NCI-H146 treated with DMSO at 0.1 percent for 48 hours (cell line): ENCODE measurements around the gene ZDHHC4.
"Not testable (repeated sequence)": the region's sequence is repeated elsewhere in the genome, so short reads cannot be mapped to it uniquely, and the experiment has no call there.

Experiments used
- DNase-seq: peaks from one replicate; lab custom pipeline; 2025; ENCODE audit not compliant: unreplicated experiment; lab: John Stamatoyannopoulos, UW

Gene ZDHHC4

DNA sequence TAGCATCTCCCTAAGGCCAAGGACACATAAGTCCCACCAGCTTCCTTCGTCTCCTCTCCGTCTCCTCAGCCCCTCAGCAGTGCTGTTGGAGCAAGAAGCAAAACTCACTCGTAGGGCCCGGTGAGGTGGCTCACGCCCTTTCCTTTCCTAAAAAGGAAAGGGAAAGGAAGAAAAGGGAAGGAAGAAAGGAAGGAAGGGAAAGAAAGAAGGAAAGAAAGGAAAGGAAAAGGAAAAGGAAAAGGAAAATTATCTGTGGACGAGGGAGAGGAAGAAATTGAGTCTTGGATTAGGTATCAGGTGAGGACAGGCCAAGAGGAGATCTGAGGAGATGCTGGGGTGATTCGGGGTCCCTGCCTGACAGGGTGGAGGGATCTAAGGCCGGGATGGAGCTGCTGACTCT lies 56.8 kb downstream of the ZDHHC4 start:
- DNase-seq = no peak

DNA sequence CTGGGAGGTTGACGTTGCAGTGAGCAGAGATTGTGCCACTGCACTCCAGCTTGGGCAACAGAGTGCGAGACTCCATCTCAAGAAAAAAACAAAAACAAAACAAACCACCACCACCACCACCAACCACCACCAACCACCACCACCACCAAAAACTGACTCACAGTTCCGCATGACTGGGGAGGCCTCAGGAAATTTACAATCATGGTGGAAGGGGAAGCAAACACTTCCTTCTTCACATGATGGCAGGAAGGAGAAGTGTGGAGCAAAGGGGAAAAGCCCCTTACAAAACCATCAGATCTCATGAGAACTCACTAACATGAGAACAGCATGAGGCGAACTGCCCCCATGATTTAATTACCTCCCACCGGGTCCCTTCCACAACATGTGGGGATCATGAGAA lies 57.7 kb downstream of the ZDHHC4 start:
- not testable (repeated sequence) for DNase-seq

DNA sequence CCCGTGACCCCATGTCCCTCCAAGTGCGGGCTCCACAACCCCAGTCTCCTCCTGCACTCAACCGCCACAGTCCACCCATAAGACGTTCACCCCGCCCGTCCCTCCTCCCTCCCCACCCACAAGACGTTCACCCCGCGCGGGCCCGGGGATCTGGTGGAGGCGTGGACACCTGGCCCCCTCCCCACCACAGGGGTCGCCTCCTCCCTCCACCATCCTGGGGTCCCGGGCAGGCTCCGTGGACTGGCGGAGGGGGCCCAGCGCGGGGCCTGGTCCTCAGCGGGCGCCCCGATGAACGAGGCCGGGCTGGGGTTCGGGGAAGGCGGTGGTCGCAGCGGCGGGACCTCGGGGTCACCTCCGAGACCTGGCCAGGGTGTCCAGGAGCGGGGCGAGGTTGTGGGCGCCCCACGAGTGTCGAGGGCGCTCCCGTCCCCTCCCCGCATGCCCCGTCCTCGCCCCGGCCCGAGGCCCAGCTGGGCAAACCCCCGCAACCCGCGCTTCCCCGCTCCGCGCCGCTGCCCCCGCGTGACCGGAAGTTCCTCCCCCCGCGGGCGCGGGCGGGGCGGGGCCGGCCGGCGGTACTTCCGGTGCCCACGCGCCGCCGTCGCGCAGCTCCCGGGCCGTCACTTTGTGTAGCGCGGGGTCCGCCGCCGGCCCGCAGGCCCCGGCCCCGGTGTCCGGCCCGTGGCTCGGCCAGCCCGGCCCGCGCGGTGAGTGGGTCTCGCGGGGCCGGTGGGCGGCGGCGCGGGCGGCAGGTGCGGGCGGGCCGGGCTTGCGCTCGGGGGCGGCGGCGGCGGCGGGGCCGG lies 59.7 kb downstream of the ZDHHC4 start, which contains the start of gene ZNF316:
ZNF316 (plus strand) TSS at position 578 of the 803 bp plus-strand sequence. CDS start 5,092 bp downstream, outside the sequence.
- DNase-seq = peak; percentile 5

DNA sequence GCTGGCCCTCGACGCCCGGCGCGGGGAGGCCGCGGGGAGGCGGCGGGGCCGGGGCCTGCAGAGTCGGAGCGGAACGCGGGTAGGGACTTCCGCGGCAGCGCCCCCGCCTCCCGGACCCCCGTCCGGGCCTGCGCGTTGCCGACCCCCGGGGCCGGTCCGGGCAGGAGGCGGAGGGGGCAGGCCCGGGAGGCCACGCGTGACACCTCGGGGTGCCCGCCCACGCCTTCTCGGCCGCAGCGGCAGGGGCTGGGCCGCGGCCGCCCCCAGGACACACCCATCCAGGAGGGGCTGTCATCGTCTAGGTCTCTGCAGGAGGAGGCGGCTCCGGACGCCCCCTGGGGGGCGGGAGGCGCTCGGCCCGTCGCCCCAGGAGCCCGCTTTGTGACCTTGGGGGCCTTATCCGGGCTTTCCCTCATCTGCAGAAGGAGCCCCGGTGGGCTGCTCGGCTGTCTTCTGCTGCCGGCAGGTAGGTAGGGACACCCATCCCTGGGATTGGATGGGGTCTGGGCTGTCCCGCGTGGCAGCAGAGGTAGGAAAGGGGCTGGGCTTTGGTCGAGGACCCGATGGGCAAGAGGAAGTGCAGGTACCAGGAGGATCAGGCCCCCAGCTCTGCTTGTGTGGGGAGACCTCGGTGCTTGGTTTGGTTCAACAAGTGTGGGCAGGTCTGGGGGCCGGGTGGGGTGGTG lies 60.4 kb downstream of the ZDHHC4 start:
- DNase-seq = peak; percentile 21
